T1000 (cell line): Measurements from ENCODE around the gene DIAPH2.

Experiments
- DNase-seq: peaks from one replicate; lab custom pipeline; 2025; ENCODE audit warnings: mixed read lengths; lab: John Stamatoyannopoulos, UW

The DIAPH2 gene

DNA sequence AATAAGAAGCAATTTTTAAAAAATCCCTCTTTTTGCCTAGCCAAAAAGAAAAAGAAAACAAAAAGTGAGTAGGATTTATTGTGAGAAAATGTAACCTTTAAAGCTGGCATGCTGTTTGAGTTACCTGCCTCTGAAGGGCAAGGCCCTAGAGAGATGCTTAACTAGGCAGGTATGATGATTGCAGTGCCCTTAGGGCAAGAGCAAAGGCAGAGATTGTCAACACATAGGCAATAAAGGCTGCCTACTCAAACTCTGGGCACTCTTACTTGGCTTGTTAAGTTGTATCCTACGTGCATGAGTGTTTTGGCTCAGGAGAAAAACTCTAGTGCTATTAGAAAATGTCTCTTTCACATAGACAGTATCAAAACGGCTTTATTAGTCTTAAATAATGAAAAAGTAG lies 505.0 kb downstream of the DIAPH2 start:
- DNase-seq = no peak

DNA sequence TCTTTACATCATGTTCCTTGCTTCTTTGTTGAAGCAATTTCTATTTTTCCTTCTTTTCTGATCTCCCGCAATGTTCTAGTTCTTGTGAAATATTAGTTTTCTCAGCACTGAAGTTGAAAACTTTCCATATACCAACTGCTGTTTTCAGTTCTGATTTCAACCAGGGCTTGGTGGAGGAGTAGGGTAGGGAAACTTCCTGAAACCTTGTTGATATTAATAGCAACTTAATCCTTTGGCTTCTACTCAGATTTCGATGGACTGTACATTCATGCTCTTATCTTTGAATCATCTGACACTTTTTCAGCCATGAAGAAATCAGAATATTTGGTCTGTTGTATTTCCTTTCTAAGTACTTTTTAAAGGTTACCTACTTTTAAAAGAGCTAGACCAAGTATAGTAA lies 514.9 kb downstream of the DIAPH2 start:
- DNase-seq = no peak

DNA sequence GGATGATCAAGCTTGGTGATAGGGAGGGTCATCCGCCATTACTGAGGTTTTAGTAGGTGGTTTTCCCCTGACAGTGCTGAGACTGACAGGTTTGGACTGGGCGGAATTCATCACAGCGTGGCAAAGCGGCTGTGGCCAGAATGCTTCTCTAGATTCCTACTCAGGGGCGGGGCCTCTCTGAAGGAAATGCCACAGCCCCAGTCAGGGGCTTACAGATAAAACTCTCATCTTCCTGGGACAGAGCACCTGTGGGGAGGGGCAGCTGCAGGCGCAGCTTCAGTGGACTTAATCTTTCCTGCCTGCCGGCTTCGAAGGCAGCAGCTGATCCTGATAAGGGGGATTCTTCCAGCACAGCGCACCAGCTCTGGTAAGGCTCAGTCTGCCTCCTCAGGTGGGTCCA lies 515.8 kb downstream of the DIAPH2 start:
- no peak for DNase-seq

DNA sequence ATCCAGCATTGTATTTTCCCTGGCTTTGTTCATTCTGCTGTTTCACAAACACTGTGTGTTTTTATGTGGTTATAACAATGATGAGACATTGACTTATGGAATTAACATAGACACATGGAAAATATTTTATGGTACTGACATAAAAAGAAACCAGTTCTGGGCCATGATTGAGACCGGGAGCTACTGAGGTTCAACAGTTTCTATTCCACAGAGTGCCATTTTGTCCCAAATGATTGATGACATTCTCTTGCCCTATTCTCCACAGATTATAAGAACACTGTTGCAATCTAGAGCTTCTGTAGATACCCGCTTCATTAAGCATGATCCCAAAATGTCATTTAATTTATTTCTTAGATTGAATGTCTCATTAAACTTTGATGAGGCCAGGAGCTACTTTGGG lies 525.9 kb downstream of the DIAPH2 start:
- DNase-seq = no peak

DNA sequence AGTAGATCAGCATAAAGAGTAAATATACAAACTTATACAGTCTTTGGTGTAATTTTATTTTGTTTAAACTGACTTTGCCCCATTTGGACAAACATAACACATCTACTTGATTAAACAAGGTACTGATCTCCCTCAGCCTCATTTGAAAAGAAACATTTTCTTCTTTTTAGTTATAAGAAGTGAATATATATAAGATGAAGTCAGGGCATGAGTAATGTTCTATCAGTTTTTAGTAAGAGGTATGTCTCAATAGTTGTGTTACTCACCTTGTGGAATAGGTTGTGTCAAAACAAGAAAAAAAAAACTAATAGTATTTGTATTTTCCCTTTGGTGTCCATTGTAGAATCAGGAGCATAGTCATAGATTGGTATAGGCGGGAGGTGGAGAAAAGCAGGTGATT lies 526.4 kb downstream of the DIAPH2 start:
- no peak for DNase-seq

DNA sequence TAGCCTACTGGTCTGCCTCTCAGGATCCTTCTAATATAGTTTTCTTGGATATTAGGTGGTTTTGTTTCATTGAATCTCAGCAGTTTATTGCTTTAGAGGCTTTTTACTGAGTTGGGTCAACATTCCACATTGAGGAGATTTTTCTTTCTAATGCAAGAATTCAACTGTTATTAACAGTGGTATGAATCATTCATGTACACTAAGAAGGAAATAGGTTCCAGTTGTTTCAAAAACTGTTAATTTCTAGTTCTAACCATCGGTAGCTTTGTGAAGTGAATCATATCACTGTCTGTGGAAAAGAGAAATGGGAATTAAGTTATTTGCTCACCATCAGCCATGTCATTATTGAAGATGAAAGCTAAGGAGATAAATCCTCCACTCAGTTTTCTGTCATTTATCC lies 530.5 kb downstream of the DIAPH2 start:
- no peak for DNase-seq

DNA sequence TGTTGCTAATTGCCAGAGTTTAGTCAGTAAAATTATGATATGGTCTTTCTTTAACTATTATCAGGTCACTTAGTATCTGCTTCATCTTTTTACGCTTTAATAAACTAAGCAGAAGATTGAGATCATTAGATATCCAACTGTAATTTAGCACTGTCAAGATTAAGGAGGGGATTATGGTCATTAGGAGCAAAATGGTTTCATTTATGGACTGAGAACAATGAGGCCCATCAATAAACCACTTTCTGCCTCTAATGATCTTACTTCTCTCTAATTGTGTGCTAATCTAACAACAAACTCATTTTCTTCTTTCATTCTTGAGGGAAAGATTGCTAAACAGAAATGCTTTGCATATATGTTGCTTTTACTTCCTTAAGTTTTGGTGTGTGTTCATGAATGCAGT lies 539.5 kb downstream of the DIAPH2 start:
- DNase-seq = no peak

DNA sequence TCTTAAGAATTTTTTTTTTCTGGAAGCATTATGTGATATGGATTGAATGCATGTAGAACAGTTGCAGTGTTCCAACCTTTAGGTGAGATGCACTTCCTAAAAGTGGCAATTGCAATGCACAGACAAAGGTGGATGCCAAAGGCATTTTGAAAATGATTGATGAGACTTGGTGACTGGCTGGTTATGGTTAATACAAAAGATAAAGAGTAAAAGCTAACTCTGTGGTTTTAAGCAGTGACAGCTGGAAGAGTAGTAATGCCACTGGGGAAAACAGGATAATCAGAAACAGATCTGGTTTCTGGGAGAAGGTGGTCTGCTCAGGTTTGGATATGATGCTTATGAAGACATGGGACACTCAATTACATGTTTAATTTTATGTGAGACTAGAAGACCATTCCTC lies 544.7 kb downstream of the DIAPH2 start:
- DNase-seq = no peak

DNA sequence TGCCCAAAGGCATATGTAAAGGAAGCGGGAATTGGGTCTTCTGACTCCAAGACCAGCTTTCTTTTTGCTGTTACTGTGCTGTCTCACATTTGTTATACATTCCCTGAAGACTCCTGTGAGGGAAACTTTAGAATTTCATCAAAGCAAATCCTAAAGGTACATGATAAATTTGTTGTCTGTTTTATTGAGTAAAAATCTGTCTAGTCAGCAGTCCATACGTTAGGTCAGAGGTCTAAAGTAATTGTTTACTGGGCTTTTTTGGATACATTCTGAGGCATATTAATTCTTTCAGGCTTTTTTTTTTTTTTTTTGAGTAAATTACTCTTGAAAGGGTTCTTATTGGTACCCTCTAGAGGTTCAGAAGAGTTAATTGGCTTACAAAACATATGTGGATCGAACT lies 546.3 kb downstream of the DIAPH2 start:
- no peak for DNase-seq

DNA sequence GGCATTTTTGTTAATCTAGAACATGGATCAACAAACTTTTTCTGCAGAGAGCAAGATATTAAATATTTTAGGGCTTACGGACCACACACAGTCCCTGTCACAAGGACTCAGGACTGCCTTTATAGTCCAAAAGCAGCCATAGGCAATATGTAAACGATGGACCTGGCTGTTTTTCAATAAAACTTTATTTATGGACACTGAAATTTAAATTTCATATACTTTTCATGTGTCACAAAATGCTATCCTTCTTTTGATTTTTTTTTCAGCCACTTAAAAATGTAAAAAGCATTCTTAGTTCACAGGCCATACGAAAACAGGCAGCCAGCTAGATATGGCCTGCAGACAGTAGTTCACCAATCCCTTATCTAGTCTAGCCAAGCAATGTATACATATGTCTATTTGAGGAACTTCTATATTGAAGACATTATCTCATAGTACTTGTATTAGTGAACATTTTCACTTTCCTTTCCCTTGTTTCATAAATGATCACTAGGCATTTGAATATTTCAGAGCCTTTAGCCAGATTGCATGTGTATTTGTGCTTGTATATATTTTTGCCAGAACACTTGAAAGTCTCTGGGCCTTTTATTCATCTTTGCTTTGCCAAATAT lies 549.9 kb downstream of the DIAPH2 start:
- DNase-seq = no peak

DNA sequence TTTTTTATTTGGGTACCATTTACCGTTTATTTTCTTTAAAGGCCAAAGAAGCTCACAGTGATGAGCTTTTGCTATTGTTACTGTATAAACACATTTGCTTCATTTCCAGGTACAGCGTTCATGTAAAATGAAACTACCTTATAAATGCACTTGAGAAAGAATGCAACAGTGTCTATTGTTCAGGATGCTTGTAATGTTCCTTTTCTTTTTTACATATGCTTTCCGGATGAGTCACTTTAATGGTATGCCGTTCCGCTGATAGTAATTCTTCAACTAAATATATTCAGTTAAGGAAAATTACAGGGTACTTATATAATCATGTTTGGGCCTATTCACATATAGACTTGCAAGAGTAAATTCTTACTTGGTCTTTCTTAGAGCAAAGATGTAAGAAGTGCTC lies 554.0 kb downstream of the DIAPH2 start:
- DNase-seq = no peak

DNA sequence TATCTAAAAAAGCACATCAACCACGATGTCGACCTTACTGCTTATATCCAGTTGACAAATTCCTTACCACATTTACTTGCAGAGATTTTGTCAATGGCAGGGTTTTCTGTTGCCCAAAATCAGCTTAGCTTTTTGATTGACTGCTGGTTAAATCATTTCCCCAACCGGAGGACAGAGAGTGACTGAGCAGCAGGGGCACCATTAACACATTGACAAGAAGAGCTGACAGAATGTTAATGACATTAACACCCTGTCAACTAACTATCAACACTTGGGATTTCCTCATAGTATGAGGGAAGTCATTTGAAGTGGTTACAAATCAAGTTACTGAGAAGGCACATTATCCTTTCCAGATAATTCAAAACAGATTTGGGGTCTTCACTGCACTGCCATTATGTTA lies 567.5 kb downstream of the DIAPH2 start:
- no peak for DNase-seq

DNA sequence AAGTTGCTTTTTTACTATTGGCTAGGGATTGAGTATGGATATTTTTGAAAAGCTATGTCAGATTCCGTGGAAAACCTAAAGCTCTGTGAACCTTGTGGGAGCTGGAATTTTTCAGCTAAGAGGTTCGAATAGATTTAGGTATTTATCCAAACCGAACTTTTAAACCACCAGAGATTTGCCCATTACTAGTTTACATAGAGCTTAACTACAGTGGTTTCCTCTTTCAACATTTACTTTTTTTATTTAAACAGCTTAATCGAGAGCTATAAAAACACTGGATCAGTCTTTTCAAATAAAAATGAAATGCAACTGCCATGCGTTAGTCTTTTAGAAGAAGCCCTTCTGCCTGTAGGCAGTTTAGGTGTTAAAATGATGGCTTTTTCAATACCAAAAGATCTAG lies 576.0 kb downstream of the DIAPH2 start:
- DNase-seq = no peak

DNA sequence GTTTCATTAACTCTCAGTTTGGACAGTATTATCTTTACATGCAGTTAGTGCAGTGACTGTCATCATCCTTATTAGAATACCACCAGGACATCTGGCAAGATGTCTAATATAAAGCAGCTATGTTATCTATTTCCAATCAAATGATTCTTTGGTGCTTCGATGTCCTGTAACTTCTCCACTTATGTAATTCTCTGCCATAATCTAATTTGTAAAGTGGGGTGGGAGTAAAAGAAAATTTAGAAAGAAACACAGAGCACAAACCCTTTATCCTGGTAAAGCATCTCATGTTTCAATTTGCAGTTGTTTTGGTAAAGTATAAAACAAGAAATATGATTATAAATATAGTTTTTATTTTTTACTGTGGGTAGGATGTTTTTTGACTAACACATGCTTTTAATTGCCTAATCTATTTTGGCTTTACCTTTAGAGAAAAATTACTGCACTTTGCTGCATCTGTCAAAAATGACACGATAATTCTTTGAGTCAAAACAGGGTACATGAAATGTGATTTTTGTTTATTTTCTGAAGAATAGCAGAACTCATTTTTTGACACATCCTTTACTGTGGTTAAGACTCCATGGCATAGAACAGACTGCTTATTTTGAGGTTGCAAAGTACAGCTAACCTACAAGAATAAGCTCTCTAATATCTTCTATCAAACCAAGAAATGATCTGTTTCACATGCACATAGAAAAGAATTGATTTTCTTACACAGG lies 581.9 kb downstream of the DIAPH2 start:
- DNase-seq = no peak

DNA sequence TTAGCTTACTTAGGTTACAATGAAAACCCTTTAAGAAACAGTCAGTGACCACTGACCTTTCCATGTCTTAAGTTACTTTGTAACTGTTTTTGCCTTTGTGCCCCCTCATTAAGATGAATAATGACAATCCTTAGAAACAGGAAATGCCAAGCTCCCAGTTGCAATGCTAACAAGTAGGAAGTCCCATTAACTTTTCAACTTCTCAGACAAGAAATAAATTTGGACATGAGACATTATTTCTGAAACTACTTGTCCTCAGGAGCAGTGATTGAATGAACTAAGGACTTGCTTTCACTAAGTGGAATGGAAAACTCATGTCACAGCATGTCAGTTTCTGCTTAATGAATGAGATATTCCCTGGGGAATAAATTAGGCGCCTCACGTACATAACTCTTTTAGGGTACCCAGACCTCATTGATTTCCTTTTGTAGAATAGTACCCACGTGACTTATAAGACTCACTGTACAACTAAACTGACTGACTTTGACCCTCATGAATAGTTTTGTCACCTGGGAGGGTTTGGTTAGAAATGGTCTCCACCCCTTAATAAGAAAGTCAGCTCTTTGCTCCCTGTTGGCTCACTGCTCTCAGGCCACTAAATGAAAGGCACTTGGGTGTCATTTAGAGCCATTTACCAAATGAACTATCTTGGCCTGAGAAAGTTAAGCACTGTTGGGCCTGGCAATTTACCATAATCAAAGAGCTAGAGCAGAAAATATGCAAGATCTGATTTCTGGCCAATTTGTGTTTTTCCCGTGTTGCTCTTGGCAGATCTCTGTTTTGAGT lies 582.9 kb downstream of the DIAPH2 start:
- no peak for DNase-seq

DNA sequence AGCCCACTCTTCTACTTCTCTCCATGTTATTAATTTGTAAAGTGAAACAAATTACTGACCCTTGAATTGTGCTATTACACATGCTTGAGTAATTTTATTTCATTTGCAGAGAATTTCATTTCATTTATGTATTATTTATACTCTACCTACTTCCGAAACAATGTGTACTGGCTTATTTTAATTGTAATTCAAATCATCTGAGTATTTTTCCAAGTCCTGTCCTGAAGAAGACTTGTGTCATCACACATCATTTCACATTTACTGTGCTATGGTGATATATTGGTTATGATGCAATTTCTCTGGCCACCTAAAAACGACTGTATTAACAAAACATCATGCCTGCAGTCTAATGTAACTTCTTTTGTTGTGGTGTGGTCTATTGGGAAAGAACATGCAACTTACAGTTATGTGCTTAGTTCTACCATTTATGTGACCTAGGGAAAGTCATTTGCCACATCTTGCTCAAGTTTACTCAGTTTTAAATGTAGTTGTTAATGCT lies 583.6 kb downstream of the DIAPH2 start:
- DNase-seq = no peak

DNA sequence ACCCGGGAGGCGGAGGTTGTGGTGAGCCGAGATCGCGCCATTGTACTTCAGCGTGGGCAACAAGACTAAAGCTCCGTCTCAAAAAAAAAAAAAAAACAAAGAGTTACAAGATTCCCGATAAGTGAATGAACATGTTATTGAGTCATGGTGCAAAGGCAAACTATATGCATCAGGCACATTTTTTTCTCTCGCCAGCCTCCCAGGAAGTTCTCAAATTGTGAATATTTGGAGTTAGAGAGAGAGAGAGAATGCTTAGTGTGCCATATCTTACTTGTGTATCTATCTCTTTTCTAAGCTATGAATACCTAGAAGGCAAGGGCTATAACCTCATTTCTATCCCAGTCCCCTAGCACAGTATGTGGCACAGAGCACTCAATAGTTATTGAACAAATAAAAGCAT lies 599.9 kb downstream of the DIAPH2 start:
- DNase-seq = no peak

DNA sequence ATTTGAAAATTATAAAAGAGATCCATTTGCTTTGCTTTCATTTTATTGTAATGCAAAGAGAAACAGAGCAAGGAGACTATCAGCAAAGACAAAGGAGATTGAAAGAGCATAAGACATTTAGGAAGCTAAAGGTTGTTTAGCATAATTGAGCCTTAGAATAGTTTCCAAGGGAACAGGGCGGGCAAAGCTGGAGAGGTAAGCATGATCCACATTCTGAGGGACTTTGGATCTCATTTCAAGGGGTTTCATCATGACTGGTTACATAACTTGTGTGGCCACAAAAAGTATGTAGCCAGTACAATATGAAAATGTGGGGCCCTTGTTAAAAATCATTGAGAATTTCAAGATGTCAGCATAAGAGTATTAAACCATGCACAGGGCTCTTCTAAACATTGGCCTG lies 605.6 kb downstream of the DIAPH2 start:
- DNase-seq = no peak

DNA sequence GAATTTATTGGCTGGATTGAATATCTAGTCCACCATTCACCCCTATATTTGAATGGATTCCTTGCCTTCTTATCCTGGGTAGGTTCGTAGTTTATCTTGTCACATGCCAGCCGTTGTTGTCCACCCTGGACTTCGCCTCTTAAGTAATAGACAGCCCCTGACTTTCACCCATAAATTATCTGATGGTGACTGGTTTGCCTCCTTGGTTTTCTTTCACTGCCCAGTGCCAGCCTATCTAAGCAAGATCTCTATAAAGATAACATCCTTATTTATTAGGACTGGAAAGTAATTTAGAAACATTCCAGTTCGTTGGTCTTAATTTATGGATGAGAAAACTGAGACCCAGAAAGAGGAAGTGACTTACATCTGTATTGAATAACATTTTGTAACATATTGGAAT lies 609.4 kb downstream of the DIAPH2 start:
- DNase-seq = no peak

DNA sequence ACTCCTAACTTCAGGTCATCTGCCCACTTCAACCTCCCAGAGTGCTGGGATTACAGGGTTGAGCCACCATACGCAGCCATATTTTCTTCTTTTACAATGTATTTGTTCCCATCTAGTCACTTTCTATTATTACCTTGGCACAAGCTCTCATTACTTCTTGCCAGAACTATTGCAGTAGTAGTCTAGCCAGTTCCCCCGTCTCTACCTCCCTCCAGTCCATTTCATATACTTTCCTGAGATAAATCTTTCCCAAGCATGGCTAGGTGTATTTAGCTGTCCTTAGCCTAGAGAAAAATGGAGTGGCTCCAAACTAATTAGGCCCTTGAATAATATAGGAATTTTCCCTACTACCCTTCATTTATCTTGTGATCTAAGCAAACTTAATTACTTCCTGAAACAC lies 611.3 kb downstream of the DIAPH2 start:
- no peak for DNase-seq

DNA sequence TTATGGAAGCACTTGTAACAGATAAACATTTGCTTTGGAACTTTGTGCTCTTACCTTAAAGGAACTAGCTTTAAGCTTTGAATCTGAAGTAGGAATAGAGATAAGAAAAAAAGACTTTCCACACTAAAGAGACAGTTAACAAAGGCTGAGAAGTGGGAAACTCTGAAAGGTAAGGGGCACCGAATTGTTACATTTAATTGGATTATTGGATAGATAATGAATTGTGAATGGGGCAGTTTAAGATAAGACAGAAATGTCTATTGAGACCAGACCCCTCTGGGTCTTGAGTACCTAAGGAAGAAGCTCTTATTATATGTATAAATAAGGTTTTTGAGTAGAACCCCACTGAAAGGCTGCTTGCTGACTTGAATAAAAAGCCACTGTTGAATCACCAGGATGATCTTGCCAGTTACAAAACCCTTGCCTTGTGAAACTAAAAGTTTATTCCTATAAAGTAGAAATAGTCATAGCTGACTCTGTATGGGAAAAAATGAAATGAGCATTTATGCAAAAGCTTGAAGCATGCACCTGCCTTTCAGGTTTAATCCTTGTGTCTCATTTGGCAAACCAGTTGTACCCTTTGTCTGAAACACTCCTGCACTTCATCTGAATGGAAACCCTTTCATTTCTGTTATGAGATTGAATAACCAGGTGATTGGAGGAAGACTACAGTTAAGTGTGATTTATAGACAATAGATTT lies 622.3 kb downstream of the DIAPH2 start:
- no peak for DNase-seq

DNA sequence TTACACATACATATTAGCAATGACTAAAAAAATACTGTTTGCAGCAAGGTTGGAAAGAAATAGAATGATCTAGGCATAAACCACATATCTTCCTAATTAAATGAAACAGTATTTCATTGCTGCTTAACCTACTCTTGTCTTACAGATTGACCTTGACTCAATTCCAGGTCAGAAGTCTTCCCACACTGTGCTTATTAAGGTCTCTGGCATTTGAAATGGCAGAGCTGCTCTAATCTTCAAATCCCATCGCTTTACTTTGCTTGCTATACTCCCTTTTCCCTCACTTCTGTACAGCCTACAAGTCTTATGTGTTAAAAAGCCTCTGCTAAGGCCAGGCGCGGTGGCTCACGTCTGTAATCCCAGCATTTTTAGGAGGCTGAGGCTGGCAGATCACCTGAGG lies 623.5 kb downstream of the DIAPH2 start:
- no peak for DNase-seq
